K562 (cell line): ENCODE results near the gene LRRK1.

Experiments used
- MAZ ChIP-seq, 2 experiments: fragments of 450-650 bp in 1 of 2; sonication (generic) in 1 of 2; formaldehyde crosslinking; IDR thresholded peaks in 1 of 2; conservative IDR thresholded peaks in 1 of 2; 2 replicates each; pipeline versions ENCODE4 v1.4.0 to v1.5.0; 2020; ENCODE audit warnings: mild to moderate bottlenecking in 1 of 2, missing genetic modification reagents in 1 of 2
- THRB ChIP-seq: fragments of 450-650 bp; formaldehyde crosslinking; conservative IDR thresholded peaks from 2 replicates; pipeline ENCODE4 v1.4.0; 2022; ENCODE audit warnings: mild to moderate bottlenecking, missing genetic modification characterization

GRCh38 chr15:100913961-100914360, 5.2 kb upstream of the LRRK1 start:
- TF ChIP-seq THRB (CRISPR knock-in tag): no peak
- TF ChIP-seq MAZ (CRISPR knock-in tag; conservative IDR thresholded peaks at IDR 0.05 in 1 of 2, IDR thresholded peaks at IDR 0.05 in 1 of 2): no peak
